HG03175 (cell line): Measurements from ENCODE around the gene CRISPLD2.
"Not testable (repeated sequence)": the region's sequence is repeated elsewhere in the genome, so short reads cannot be mapped to it uniquely, and the experiment has no call there.

Experiments
- ATAC-seq: cut with Tn5 transposase; IDR thresholded peaks from one replicate; pipeline ENCODE4 v1.9.1; 2021; ENCODE audit warnings: mild to moderate bottlenecking, moderate library complexity; ENCODE audit not compliant: unreplicated experiment

CRISPLD2 gene

DNA sequence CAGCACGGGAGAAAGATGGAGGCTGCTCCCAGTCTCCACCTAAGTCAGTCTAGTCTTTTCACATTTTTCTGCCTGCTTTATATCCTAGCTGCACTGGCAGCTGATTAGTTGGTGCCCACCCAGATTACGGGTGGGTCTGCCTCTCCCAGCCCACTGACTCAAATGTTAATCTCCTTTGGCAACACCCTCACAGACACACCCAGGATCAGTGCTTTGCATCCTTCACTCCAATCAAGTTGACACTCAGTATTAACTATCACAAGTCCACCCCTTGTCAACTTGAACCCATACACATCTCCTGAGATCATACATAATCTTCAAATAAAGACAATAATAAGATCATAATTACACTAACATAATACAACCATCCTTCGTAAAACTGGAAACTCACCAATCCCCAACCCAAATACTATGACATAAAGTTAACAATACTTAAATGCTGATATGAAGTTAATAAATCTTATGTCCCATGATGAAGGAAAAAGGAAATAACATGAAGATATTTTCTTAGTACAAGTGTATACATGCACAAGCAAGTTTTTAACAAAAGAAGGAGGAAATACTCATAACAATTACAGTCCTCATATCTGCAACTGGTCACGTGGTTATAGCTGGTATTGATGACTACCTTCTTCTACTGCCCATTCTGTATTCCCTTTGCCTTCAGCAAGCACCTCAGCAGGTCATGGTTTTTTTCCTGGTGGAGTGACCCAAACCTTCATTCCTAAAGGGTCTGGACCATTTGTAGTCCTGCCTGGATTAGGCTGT lies 35.8 kb downstream of the CRISPLD2 start:
- ATAC-seq = not testable (repeated sequence)

DNA sequence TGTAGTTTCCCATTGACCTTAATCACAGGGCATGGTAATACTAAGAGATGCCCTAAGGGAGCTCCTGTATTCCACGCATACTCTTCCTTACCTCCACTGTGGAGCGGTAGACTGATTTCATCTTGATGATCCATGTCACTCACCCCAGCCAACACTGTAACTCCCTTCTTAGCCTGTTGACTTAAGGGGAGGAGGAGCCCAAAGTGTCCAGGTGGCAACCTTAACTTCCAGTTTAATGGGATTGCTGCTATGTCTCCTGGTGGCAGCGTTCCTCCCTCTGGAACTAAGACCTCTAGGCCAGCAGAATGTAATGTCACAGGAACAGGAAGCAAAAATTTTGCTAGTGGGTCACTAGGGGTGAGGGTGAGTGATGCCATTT lies 36.4 kb downstream of the CRISPLD2 start:
- not testable (repeated sequence) for ATAC-seq

DNA sequence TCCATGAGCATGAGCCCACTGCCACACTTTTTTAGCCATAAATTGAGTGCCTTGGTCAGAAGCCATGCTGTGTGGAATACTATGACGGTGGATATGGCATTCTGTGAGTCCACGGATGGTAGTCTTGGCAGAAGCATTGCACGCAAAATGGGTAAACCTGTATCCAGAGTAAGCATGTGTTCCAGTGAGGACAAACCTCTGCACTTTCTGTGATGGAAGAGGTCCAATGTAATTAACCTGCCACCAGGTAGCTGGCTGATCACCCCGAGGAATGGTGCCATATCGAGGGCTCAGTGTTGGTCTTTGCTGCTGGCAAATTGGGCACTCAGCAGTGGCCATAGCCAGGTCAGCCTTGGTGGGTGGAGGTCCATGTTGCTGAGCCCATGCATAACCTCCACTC lies 37.0 kb downstream of the CRISPLD2 start:
- not testable (repeated sequence) for ATAC-seq

DNA sequence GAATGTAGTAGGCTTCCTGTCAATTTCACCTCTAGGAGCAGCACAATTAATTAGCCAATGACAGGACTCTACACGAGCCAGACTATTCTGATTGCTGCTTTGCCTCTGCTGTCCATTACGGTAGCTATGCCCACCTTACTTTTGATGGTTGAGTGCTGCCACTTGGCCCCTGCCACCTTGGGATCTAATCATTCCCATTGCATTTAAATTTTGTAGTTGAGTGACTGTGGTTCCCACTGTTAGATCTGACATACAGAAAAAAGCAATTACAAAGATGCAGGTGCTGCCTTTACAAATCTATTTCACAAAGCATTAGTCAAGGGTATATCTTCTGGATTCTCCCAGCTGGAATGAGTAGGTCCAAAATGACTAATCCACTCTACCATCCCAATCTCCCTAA lies 39.9 kb downstream of the CRISPLD2 start:
- no peak for ATAC-seq

DNA sequence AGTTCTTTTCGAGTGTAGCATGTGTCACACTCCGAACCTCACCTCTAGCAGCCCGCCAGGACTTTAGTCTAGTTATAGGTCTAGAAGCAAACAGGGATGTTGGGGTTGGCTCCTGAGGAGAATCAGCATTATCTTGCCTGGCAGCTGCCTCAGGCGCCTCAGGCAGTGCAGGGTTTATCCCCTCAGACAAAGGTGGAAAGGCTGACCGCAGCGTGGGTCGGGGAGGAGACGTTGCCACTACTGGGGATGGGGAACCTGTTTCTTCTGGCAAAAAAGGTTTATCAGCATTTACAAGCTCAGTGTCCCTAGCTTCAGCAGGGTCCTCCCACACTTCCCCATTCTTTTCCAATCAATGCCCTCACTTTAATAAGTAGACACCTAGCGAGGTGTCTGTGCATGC lies 40.6 kb downstream of the CRISPLD2 start:
- no peak for ATAC-seq

DNA sequence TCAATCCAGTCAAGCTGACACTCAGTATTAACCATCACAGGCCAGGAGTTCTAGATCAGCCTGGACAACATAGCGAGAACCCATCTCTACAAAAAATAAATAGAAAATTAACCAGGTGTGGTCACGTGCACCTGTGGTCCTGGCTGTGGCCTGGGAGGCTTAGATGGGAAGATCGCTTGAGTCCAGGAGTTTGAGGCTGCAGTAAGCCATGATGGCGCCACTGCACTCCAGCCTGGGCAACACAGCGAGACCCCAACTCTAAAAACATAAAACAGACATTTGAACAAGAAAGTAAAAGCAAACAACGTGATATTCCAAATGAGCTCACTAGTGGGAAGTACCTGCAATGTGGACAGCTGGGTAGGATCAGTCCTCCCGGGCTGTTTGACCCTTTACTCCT lies 41.9 kb downstream of the CRISPLD2 start:
- ATAC-seq = no peak

DNA sequence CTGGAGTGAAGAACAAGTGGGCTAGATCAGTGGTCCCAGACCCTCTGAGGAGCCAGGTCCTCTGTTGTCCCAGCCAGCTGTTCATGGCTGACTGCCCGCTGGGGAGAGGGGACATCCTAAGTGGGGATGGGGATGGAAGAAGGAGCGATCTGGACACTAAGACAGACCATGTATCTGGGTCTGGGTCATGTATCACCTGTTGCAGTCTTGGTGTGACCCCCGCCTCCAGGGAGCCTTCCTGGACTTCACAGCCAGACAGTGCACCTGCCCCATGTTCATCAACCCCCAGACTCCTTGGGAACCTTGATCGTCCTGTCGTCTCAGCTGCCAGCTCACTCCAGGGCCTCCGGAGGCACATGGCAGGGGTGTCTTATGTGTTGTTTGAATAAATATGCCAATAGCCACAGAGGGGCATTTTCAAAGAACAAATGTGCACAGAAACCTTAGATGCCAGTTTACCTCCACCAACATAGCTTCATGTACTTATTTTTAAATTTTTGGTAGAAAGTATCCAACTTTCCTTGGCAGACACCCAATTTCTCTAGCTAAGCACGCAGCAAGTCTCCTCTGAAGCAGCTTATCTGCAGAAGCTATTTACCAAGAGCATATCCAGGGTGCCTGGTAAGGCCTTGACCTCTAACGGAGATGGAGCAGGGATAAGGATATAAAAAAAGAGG lies 43.2 kb downstream of the CRISPLD2 start:
- ATAC-seq = no peak

DNA sequence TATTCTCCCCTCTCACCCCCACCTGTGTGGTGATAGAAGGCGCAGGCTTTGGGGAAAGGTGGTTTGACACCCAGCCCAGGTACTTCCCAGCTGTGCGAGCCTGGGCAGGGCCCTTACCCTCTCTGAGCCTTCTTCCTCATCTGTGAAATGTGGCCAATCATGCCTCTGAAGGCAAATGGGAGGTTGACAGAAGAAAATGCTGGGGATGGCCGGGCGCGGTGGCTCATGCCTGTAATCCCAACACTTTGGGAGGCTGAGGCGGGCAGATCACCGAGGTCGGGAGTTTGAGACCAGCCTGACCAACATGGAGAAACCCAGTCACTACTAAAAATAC lies 43.7 kb downstream of the CRISPLD2 start:
- ATAC-seq = no peak

DNA sequence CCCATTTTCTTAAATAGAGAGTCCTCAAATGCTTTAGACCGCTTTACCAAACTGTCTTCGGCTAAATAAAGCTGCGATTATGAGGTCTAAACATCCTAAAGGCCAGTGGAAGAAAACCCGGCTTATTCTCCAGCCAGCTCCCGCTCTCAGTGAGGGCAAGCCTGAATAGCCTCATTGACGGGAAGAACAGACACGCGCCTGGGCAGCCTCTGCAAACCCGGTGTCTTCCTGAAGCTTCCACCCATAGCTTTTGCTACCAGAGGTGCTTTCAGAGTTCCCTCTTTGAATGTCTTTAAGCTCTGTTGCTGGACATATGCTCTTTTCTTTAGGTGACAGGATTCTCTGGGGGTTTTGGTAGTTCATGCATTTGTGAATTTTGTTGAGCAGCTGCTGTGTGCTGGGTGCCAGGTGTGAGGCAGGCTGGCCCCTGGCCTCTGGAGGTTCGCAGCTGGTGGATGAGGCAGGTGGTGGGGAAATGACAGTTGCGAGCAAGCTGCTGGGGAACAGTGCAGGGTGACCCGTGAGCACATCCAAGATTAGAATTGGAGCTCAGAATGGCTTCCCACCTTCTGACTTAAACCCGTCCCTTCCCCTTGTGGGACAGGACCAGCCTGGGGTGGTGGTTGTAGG lies 44.7 kb downstream of the CRISPLD2 start:
- ATAC-seq = no peak

DNA sequence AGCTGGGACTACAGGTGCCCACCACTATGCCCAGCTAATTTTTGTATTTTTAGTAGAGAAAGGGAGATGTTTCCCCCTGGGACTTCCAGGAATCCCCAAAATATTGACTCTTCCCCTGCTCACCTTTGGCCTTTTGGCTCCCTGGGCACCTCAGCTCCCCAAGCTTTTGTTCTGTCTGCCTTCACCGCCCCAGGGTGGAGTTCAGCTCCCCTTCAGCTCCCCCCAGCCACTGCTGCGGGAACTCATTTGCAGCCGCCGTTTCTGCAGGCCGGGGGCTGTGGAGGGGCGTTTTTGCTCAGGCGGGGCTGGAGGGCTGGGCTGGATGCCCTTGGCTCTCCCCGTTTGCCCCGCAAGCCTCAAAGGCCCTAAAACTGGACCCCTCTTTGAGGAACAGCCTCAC lies 47.9 kb downstream of the CRISPLD2 start:
- ATAC-seq = no peak

DNA sequence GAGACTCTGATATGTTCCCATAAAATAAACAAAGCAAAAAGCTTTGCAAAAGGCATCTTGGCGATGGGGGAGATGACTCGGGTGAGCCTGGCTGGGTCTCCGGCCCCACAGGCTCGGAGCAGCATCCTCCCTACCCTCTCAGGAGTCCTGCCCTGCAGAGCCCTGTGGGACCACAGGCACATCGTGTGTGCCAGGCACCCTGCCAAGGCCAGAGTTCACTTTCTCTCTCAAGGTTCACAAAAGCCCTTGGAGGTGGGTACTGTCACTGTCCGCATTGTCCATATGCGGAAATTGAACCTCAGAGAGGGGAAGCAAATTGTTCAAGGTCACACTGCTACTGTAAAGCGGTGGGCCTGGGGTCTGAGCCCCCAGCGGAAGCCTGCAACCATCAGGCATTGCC lies 48.5 kb downstream of the CRISPLD2 start:
- no peak for ATAC-seq

DNA sequence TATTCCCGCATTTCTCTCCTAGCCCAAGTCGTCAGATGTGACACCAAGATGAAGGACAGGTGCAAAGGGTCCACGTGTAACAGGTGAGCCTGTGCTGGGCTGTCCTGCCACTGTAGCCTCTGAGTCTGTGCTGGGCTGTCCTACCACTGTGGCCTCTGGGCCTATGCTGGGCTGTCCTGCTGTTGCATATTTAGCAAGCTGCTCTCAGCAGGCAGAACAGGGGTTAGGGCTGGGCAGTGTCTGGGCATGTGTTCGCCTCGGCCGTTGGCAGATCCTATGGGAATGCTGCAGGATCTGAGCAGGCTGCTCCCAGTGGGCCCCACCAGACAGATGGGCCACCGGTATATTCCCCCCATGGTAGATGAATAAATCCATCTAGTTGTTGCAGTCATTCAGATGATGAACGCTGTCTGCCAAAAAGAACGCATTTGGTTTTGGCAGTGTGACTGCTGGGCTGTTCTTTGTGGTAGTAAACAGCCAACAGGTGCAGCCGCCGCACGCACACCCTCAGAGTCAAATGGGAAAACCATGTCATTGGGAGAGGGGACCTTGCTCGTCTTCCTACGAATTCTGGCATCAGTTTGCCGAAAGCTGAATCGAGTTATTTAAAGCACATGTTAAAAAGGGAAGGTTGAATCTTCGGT lies 49.2 kb downstream of the CRISPLD2 start:
- no peak for ATAC-seq

DNA sequence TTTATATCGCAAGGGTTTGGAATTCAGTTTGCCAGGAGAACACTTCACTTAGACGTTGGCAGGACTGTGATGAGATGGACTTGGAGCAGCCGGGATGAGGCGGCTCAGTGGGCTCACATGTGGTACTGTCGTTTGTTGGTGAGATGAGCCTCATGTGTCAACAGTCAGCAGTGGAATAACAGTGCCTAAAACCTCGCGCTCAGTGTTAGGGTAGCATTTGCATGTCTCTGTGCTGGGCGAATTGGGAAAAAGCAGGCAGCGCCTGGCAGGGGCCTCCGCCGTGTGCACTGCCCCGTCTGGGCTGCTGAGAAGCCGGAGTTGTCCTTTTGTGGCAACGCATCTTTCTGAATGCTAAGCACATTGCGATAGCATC lies 49.7 kb downstream of the CRISPLD2 start:
- ATAC-seq = no peak

DNA sequence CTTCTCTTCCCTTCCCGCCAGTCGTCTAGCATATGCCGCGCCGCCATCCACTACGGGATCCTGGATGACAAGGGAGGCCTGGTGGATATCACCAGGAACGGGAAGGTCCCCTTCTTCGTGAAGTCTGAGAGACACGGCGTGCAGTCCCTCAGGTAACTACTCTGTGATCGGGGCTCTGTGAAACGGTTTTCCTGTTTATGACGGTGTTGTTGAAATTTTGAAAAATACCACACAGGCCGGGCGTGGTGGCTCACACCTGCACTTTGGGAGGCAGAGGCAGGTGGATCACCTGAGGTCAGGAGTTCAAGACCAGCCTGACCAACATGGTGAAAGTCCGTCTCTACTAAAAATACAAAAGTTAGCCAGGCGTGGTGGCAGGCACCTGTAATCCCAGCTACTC lies 53.2 kb downstream of the CRISPLD2 start:
- not testable (repeated sequence) for ATAC-seq

DNA sequence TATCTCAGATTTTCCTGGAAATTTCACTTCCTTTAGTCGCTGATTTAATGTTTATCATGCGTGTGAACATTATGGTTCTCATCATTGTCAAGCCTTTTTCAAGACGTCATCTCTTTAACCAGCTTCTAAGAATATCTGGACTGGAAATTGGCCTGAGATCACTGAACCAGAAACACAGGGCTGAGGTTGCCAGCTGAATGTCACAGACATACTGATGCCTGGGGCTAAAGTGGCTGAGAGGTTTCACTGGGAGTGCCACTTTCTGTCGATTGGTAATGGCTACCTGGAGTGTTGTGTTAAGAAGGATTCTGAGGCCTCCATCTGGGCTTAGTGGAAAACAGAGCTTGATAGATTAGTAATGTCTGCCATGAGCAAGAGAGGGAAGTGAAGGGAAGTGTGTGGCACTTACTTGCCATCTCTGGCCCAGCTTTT lies 54.2 kb downstream of the CRISPLD2 start:
- no peak for ATAC-seq

DNA sequence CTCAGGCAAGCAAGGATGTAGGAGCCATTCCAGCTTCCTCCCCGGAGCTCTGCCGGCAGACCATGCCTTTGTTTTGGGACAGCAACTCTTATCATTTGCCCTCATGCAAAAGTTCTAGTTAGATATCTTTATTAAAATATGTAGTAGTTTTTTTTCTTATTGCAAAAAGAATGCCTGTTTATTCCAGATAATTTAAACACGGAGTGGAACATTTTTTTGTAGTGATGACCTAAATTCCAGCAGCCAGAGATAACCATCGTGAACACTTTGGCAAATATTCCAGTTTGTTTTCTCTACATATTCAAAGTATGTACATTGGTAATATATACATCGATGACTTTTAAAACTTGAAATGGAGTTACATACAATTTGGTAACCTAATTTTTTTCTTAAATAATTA lies 54.8 kb downstream of the CRISPLD2 start:
- no peak for ATAC-seq

DNA sequence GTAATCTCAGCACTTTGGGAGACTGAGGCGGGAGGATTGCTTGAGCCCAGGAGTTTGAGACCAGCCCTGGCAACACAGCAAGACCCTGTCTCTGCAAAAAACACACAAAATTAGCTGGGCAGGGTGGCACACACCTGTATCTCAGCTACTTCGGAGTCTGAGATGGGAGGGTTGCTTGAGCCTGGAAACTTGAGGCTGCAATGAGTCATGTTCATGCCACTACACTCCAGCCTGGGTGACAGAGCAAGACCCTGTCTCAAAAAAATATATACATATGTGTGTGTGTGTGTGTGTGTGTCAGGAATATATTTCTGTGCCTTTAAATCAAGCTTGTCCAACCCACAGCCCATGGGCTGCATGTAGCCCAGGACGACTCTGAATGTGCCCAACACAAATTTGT lies 55.2 kb downstream of the CRISPLD2 start:
- no peak for ATAC-seq

DNA sequence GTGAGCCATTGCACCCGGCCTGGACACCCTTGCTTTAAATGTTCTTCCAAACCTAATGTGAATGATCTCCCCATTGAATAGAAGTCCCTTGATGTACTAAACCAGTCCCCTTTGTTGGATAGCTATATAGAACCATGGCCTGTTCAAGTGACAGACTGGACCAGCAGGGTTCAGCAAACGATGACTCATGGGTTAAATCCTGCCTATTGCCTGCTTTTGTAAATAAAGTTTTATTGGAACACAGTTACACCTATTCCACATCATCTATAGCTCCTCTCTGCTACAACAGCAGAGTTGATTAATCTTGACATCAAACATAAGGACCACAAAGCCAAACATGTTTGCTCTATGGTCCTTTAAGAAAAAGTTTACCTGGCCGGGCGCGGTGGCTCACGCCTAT lies 56.1 kb downstream of the CRISPLD2 start:
- ATAC-seq = no peak

DNA sequence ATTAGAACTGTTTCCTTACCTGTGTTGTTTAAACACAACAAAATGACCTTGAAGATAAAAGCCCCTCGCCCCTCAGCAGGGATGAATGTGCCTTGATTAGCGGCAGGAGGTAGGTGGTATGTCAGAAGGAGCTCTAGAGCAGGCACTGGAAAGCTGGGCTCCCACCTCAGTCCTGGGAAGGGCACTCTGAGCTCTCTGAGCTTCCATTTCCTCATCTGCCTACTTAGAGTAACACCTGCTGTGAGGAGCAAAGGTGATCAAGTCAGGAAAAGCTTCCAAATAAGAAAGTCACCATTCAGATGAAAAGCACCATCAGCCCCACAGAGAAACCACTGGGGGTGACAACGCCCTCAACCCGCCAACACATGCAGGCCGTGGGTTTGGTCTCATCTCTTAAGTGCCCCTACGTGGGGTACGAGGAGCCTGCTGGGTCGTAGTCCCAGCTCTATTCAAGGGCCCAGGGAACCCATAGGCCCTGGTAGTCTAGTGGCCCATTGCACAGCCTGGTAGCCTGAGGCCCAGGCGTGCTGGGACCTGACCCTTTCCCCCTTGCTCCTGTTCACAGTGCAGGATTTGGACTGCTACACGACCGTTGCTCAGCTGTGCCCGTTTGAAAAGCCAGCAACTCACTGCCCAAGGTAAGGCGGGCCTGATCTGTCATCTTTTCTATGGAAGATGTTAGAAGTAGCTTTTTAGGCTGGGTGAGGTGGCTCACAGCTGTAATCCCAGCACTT lies 57.3 kb downstream of the CRISPLD2 start:
- ATAC-seq = no peak

DNA sequence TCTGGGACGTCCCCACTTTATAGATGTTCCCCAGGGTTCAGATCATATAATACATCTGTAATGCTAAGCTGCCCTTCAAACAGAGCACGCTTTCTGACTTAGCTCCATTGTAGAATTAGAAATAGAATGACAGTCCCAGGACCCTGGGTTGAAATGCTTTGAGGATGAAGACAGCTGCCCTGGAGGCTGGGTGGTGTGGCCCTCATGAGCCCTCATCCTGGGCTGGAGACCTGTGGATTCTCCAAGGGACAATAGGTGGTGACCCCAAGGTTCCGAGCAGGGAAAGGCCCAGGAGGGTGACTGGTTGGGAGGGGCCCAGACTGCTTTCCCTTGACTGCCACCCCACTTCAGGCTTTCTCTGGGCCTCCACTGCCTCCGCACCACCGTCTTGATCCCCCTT lies 59.0 kb downstream of the CRISPLD2 start:
- ATAC-seq = no peak
